ENCODE results near the gene GTF3C5. TPM values are rescaled to one million over a fixed set of nuclear protein-coding genes. Genes with fewer than 3 reads are reported as not detected.

The GTF3C5 gene
- total and polyA plus RNA-seq, 9 of the 15 experiments (the other 6 are each of a cell fraction or from before 2014, with no cell fraction given) = 3.8 to 118 (median 83.7) TPM

DNA sequence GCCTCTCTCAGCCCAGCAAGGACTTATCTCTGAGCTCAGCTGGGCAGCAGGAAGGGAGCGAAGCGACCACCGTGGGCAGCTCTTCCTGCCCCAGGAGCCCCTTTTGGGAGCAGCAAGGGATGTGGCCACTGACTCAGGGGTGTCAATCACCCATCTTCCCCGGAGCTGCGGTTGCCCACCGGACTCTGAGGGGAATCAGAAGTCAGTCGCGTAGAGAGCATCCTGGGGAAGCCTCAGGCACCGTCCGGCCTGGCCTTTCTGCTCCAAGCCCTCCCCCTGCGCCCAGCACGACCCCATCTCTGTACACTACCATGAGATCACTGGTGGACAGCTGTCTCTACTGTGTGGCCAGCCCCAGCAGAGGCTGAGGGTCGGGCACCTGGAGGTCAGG is 27.7 kb upstream of the GTF3C5 start:
- ATAC-seq (peak; percentile 1; the same call in 2 of the 3 replicates), DNase-seq (ENCODE audit: extremely low read depth in 1 of 4, low spot score in 3 of 4) (peak in 2 of 4 experiments; percentile 35 to 80), FAIRE-seq (no peak)
- ChIA-PET POLR2A (interaction anchor here (0.6 to 1.7 kb wide), 6 partner anchors 18 to 51 kb away, joined by 3 to 6 read pairs (median 4); partner anchors contain the start of gene GTF3C5), CTCF (ENCODE audit: low intra/inter-chr PET ratio) (no interaction called here)
- Histone ChIP-seq H3K4me3 (no peak overlapping the region), H3K27me3 (ENCODE audit: control insufficient read depth in 2 of 2, insufficient read depth in 2 of 2, low read length in 2 of 2) (no peaks in the 10 kb centered on the region), H3K9ac (ENCODE audit: insufficient read depth in 1 of 2, low read depth in 2 of 2, low read length in 2 of 2) (peak overlapping the region; percentile 67 to 86), H3K4me2 (ENCODE audit: insufficient read depth, low read length) (peak overlapping the region; percentile 76), H3K4me1 (replicated peaks in 1 of 2; ENCODE audit: control insufficient read depth in 2 of 2, insufficient read depth in 2 of 2, low read length in 2 of 2) (peaks cover 67 to 71% of the 10 kb centered on the region in 2 experiments), H3K9me3 (replicated peaks; ENCODE audit: control insufficient read depth, insufficient read depth, low read depth, low read length) (no peaks in the 10 kb centered on the region), H4K20me1 (replicated peaks; ENCODE audit: control insufficient read depth, insufficient read depth, low read length) (no peaks in the 10 kb centered on the region), H3K27ac (ENCODE audit: extremely low read depth, low read depth, low read length) (peak overlapping the region; percentile 90), H3K36me3 (ENCODE audit: control insufficient read depth, insufficient read depth, low read length) (no peaks in the 10 kb centered on the region), H2AFZ (ENCODE audit: low read depth, low read length) (peak overlapping the region; percentile 61), H3K79me2 (ENCODE audit: control insufficient read depth, insufficient read depth, low read length) (peaks cover 2% of the 10 kb centered on the region; the same call in 1 of the 3 replicates), H3K9me1 (ENCODE audit: control insufficient read depth, insufficient read depth, low read length) (peaks cover 5% of the 10 kb centered on the region)
- in situ Hi-C loops (cut with MboI) = no loop called here
- WGBS (ENCODE audit: insufficient coverage, low coverage, missing lambda C conversion rate) = 22% methylated on average over 13 of the region's 13 CpGs
- BruUV-seq (replicated peaks) = no TSS peak
- intact Hi-C loops (cut with micrococcal nuclease) = no loop called here
- TF ChIP-seq CBFA2T3 (IDR thresholded peaks at IDR 0.05) = peak; percentile 84
- no peak for TF ChIP-seq TBL1XR1 (IDR thresholded peaks at IDR 0.05; ENCODE audit: low read length in 2 of 2)
- TF ChIP-seq ETV1 (tag; conservative IDR thresholded peaks at IDR 0.05; ENCODE audit: low read depth) = peak; percentile 38; the same call in 1 of the 2 replicates
- peak; percentile 92; the same call in 1 of the 2 replicates for TF ChIP-seq ZBTB7A (IDR thresholded peaks at IDR 0.05; ENCODE audit: borderline replicate concordance, control insufficient read depth, low read depth, low read length)
- TF ChIP-seq KLF6 (CRISPR knock-in tag; IDR thresholded peaks at IDR 0.05; ENCODE audit: borderline replicate concordance) = 0 out of 2 replicates have a peak, but pooled peaks have one; percentile 29
- TF ChIP-seq ZBTB2 (IDR thresholded peaks at IDR 0.05) = 0 out of 2 replicates have a peak, but pooled peaks have one; percentile 23
- TF ChIP-seq RNF2 (IDR thresholded peaks at IDR 0.05) = peak; percentile 26; the same call in 1 of the 2 replicates
- TF ChIP-seq, protein P1, sequence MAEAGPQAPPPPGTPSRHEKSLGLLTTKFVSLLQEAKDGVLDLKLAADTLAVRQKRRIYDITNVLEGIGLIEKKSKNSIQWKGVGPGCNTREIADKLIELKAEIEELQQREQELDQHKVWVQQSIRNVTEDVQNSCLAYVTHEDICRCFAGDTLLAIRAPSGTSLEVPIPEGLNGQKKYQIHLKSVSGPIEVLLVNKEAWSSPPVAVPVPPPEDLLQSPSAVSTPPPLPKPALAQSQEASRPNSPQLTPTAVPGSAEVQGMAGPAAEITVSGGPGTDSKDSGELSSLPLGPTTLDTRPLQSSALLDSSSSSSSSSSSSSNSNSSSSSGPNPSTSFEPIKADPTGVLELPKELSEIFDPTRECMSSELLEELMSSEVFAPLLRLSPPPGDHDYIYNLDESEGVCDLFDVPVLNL (CRISPR knock-in tag; IDR thresholded peaks at IDR 0.05; ENCODE audit: low read depth) = no peak
- TF ChIP-seq RBM34 (IDR thresholded peaks at IDR 0.05; ENCODE audit: borderline replicate concordance, insufficient read depth, low read length) = no peak
- TF ChIP-seq ETV5 (CRISPR knock-in tag; IDR thresholded peaks at IDR 0.05; ENCODE audit: low read depth) = peak; percentile 92
- no peak for TF ChIP-seq ZNF778 (CRISPR knock-in tag; IDR thresholded peaks at IDR 0.05)
- no peak for TF ChIP-seq RFX1 (IDR thresholded peaks at IDR 0.05)
- TF ChIP-seq BCL6 (CRISPR knock-in tag; IDR thresholded peaks at IDR 0.05) = no peak
- TF ChIP-seq ARID2 (IDR thresholded peaks at IDR 0.05) = no peak
- TF ChIP-seq NFIC (IDR thresholded peaks at IDR 0.05) = 0 out of 2 replicates have a peak, but pooled peaks have one; percentile 20
- peak in 1 of 2 experiments; percentile 22; a peak in 1 of 4 replicates for TF ChIP-seq ZMIZ1 (IDR thresholded peaks at IDR 0.05; ENCODE audit: low read depth in 2 of 2, low read length in 2 of 2)
